Measurements from ENCODE around the gene SHQ1.

SHQ1 gene

DNA sequence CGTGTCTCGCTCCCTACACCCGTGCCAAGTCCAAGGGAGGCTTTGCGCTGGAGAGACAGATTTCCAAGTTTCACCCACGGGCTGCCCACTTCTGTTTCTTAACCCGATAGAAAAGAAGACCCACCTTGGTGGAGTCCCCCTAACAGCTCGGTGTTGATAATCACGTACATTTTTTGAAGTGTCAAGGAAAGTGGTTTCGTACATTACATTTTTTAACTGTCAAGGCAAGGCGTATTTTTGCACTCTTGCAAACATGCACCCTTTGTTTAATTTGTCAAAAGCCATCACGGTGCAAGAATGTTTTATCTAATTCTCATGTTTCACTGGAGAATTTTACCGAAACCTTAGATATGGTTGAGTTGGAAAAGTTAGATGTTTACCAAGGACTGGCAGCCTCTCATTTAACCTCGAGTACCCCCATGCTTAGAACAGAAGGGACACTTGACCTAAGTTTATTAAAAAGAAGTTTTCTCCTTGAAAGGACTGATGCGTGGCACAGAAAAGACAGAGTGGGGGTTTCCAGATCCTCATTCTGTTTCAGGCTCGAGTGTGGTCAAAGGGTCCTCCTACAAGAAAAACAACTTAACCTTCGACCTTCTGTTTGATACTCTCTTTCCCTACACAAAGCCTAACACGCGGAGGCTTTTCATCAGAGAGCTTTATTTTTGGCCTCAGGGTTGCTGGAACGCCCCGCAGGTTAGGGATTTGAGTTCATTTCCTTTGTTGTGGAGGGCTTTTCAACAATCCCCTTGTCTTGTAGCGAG is 40.5 kb upstream of the SHQ1 start:
- Histone ChIP-seq H3K4me3 (ENCODE audit: low read depth, low read length) (peak overlapping the region; percentile 82), H3K4me1 (ENCODE audit: control insufficient read depth, insufficient read depth, low read length, unreplicated experiment) (peaks cover 41% of the 10 kb centered on the region), H2AFZ (ENCODE audit: low read length, unreplicated experiment) (peak overlapping the region; percentile 20), H3K79me2 (ENCODE audit: control insufficient read depth, insufficient read depth, low read length, unreplicated experiment) (peaks cover 10% of the 10 kb centered on the region), H3K27ac (ENCODE audit: low read depth, low read length) (peak overlapping the region; percentile 5; the same call in 1 of the 2 replicates), H3K27me3 (ENCODE audit: insufficient read depth, low read length) (no peaks in the 10 kb centered on the region), H3K36me3 (ENCODE audit: insufficient read depth, low read length) (no peaks in the 10 kb centered on the region)

DNA sequence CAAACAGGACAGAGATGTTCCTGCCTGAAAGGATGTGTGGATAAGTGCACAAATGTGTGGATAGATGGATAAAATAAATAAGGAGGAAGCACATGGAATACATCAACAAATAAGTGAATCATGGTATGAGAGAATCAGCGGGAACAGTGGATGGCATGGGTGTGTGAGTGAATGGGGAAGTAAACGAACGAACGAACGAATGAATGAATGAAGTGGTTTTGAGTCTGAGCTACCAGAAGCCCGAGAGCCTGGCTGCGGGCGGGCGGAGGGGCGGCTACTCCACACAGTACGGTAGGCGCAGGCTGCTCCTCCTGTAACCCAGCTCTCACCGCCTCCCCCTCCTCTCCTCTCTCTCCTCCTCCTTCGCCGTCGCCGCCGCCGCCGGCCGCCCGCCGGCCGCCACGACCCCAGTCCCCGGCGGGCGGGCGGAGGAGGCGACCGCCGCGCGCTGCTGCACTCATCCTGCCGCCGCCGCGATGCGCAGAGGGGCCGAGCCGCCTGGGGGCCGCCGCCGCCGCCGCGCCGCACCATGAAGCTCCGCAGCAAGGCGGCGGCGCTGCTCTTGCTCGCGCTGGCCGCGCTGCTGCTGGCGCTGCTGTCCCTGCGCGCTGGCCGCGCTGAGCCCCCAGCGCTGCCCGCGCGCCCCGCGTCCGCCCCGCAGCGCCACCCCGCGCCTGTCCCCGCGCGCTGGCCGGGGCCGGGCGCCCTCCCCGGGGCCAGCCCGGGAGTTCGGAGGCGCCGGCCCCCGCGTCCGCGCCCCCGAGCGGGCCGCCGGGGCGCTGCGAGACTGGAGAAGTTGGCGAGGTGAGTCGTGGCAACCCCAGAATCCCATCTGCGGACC is 39.7 kb upstream of the SHQ1 start, which contains the start of gene GXYLT2:
TSS of gene GXYLT2 (plus strand) at position 342 of the 841 bp plus-strand sequence. CDS start at position 530, 188 bp downstream.
- Histone ChIP-seq H3K27me3 (ENCODE audit: insufficient read depth, low read length) (no peaks in the 10 kb centered on the region), H2AFZ (ENCODE audit: low read length, unreplicated experiment) (peak within 1 kb of the TSS; percentile 98), H3K4me3 (ENCODE audit: low read depth, low read length) (peak within 1 kb of the TSS; percentile 82), H3K79me2 (ENCODE audit: control insufficient read depth, insufficient read depth, low read length, unreplicated experiment) (peaks cover 10% of the 10 kb centered on the region), H3K4me1 (ENCODE audit: control insufficient read depth, insufficient read depth, low read length, unreplicated experiment) (peaks cover 36% of the 10 kb centered on the region), H3K27ac (ENCODE audit: low read depth, low read length) (peak within 1 kb of the TSS; percentile 31; the same call in 1 of the 2 replicates), H3K36me3 (ENCODE audit: insufficient read depth, low read length) (no peaks in the 10 kb centered on the region)

DNA sequence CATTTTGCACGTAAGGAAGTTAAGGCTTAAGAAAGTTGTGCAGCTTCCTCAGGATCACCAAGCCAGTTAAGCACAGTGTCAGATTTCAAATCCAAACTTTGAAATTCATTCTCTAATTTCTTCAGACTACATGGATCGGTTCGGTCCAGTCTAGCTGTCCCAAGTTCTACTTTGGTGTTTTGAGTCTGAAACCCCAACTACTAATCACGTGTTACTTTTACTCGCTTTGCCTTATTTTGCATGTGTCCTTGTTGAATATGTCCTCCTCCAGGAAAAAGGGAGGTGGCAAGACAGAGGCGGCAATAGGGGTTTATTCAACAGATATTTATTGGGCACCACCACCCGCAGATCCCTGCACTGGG is 39.1 kb upstream of the SHQ1 start:
- Histone ChIP-seq H3K27me3 (ENCODE audit: insufficient read depth, low read length) (no peaks in the 10 kb centered on the region), H3K4me1 (ENCODE audit: control insufficient read depth, insufficient read depth, low read length, unreplicated experiment) (peaks cover 30% of the 10 kb centered on the region), H3K27ac (ENCODE audit: low read depth, low read length) (peak overlapping the region; percentile 31; the same call in 1 of the 2 replicates), H2AFZ (ENCODE audit: low read length, unreplicated experiment) (peak overlapping the region; percentile 98), H3K36me3 (ENCODE audit: insufficient read depth, low read length) (no peaks in the 10 kb centered on the region), H3K4me3 (ENCODE audit: low read depth, low read length) (peak overlapping the region; percentile 81), H3K79me2 (ENCODE audit: control insufficient read depth, insufficient read depth, low read length, unreplicated experiment) (peaks cover 10% of the 10 kb centered on the region)

DNA sequence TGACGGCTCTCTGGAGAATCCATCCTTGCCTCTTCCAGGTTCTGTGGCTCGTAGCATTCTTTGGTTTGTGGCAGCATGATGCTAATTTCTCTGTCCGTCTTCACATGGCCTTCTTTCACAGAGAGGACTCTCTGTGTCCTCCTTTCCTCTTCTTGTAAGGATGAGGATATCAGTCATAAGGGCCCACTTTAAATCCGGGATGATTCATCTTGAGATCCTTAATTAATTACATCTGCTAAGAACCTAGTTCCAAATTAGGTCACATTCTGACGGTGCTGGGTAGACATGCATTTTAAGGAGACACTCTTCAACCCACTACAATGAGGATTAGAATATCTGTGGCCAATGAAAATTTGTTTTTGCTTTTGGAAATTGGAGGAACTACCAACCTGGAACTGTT is 23.9 kb upstream of the SHQ1 start:
- H3K4me1 ChIP-seq (ENCODE audit: control insufficient read depth, insufficient read depth, low read length, unreplicated experiment), result peaks cover 9% of the 10 kb centered on the region
- H3K27ac ChIP-seq (ENCODE audit: low read depth, low read length), result no peak overlapping the region
- H3K36me3 ChIP-seq (ENCODE audit: insufficient read depth, low read length), result no peaks in the 10 kb centered on the region
- H3K79me2 ChIP-seq (ENCODE audit: control insufficient read depth, insufficient read depth, low read length, unreplicated experiment), result no peaks in the 10 kb centered on the region
- H3K27me3 ChIP-seq (ENCODE audit: insufficient read depth, low read length), result no peaks in the 10 kb centered on the region
- peak overlapping the region; percentile 92 for H2AFZ ChIP-seq (ENCODE audit: low read length, unreplicated experiment)
- no peak overlapping the region for H3K4me3 ChIP-seq (ENCODE audit: low read depth, low read length)

DNA sequence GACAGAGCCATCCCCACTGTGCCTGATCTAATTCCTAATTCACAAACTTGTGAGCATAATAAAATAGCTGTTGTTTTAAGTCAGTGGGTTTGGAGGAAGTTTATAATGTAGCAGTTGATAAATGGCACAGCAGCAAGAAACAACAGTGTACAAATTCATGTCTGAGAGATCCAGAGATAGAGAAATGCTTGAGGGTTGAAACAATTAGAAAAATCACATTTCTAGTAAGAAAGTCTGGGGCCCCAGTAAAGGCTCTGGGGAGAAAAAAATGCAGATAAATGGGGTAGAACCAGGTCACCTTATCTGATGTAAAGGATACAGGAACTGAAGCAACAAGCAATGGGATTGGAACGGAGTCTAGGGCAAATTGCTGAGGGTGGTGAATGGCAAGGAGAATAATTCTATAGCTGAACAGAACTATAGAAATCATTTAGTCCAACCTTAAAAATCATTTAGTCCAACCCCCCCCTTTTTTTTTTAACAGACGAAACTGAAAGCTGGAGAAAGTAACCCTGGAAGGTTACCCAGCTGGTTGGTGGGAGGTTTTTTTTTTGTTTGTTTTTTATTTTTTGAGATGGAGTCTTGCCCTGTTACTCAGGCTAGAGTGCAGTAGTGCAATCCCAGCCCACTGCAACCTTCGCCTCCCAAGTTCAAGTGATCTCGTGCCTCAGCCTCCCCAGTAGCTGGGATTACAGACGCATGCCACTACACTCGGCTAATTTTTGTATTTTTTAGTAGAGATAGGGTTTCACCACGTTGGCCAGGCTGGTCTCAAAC is 14.3 kb upstream of the SHQ1 start:
- Histone ChIP-seq H3K27me3 (ENCODE audit: insufficient read depth, low read length) (no peaks in the 10 kb centered on the region), H2AFZ (ENCODE audit: low read length, unreplicated experiment) (no peak overlapping the region), H3K4me1 (ENCODE audit: control insufficient read depth, insufficient read depth, low read length, unreplicated experiment) (no peaks in the 10 kb centered on the region), H3K4me3 (ENCODE audit: low read depth, low read length) (no peak overlapping the region), H3K36me3 (ENCODE audit: insufficient read depth, low read length) (no peaks in the 10 kb centered on the region), H3K79me2 (ENCODE audit: control insufficient read depth, insufficient read depth, low read length, unreplicated experiment) (no peaks in the 10 kb centered on the region), H3K27ac (ENCODE audit: low read depth, low read length) (no peak overlapping the region)

DNA sequence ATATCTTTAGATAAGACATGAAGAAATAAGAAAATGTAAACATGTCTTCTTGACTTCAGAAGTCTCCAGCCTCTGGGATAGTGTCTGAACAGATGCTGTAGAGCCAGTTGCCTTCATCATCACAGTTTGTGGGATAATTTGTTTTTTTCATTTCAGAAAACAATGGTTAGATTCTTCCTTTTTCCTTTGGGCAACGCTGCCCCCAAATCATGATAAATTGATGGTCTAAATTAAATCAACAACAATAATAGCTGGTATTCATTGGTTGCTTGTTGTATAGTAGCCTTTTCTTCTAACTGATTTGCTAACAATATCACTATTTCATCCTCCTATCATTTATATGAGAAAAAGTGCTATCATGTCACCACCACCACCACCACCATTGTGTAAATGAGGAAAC is 12.6 kb upstream of the SHQ1 start:
- H2AFZ ChIP-seq (ENCODE audit: low read length, unreplicated experiment), result no peak overlapping the region
- H3K36me3 ChIP-seq (ENCODE audit: insufficient read depth, low read length), result no peaks in the 10 kb centered on the region
- H3K79me2 ChIP-seq (ENCODE audit: control insufficient read depth, insufficient read depth, low read length, unreplicated experiment), result no peaks in the 10 kb centered on the region
- H3K27ac ChIP-seq (ENCODE audit: low read depth, low read length), result no peak overlapping the region
- no peaks in the 10 kb centered on the region for H3K27me3 ChIP-seq (ENCODE audit: insufficient read depth, low read length)
- H3K4me1 ChIP-seq (ENCODE audit: control insufficient read depth, insufficient read depth, low read length, unreplicated experiment), result no peaks in the 10 kb centered on the region
- H3K4me3 ChIP-seq (ENCODE audit: low read depth, low read length), result no peak overlapping the region

DNA sequence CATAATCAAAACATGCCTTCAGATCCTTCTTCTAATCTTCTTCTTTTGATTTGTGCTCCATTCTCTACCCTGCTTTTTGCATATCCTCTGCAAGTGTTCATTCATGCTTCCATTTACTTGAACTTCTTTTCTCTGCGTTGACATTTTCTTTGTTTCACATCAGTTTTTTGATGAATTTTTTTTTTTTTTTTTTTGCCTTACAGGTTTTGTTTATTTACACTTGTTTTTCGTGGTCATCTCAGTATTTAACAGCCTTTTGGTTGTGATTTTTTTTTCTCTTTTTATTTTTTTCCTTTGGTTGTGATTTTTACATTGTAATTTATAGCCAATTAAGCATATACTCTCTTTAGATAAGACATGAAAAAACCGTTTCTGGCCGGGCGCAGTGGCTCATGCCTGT is 11.8 kb upstream of the SHQ1 start:
- Histone ChIP-seq H2AFZ (ENCODE audit: low read length, unreplicated experiment) (no peak overlapping the region), H3K36me3 (ENCODE audit: insufficient read depth, low read length) (no peaks in the 10 kb centered on the region), H3K27me3 (ENCODE audit: insufficient read depth, low read length) (no peaks in the 10 kb centered on the region), H3K4me1 (ENCODE audit: control insufficient read depth, insufficient read depth, low read length, unreplicated experiment) (no peaks in the 10 kb centered on the region), H3K27ac (ENCODE audit: low read depth, low read length) (no peak overlapping the region), H3K79me2 (ENCODE audit: control insufficient read depth, insufficient read depth, low read length, unreplicated experiment) (no peaks in the 10 kb centered on the region), H3K4me3 (ENCODE audit: low read depth, low read length) (no peak overlapping the region)

DNA sequence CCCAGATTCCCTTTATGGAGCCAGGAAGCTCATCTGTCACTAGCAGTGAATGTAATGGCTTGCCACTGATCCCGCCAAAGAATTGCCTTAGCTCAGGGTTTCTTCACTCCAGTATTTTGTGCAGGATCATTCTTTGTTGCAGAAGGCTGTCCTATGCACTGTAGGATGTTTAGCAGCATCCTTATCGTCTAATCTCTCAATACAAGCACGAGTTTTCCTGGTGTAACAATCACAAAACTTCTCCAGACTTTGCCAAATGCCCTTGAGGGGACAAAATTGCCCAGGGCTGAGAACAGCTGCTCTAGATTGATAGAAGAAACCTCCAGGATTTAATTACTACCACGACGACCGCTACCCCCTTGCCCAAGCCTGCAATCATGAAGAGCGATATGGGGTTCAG is 6.8 kb upstream of the SHQ1 start:
- no peak overlapping the region for H2AFZ ChIP-seq (ENCODE audit: low read length, unreplicated experiment)
- H3K79me2 ChIP-seq (ENCODE audit: control insufficient read depth, insufficient read depth, low read length, unreplicated experiment), result no peaks in the 10 kb centered on the region
- peaks cover 6% of the 10 kb centered on the region; the same call in 1 of the 2 replicates for H3K27me3 ChIP-seq (ENCODE audit: insufficient read depth, low read length)
- H3K4me1 ChIP-seq (ENCODE audit: control insufficient read depth, insufficient read depth, low read length, unreplicated experiment), result peaks cover 4% of the 10 kb centered on the region
- no peaks in the 10 kb centered on the region for H3K36me3 ChIP-seq (ENCODE audit: insufficient read depth, low read length)
- no peak overlapping the region for H3K27ac ChIP-seq (ENCODE audit: low read depth, low read length)
- H3K4me3 ChIP-seq (ENCODE audit: low read depth, low read length), result no peak overlapping the region

DNA sequence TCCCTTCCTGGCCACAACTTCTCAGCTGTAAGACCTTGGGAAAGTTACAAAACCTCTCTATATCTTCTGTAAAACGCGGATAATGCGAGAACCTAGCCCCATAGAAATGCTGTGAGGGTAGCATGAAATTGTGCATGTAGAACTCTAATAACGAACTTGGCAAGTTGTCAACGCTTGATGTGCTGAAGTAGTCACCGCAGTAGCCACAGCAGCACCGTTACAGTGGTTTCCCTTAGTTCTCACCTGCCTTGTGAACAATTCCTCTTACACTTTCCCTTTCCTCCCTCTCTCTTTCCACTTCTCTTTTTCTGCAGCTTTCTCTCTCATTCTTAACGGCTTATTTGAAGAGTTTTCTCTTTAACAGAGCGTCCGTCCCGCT is 447 bp upstream of the SHQ1 start:
- Histone ChIP-seq H3K4me1 (ENCODE audit: control insufficient read depth, insufficient read depth, low read length, unreplicated experiment) (peaks cover 38% of the 10 kb centered on the region), H3K27me3 (ENCODE audit: insufficient read depth, low read length) (no peaks in the 10 kb centered on the region), H2AFZ (ENCODE audit: low read length, unreplicated experiment) (peak overlapping the region; percentile 93), H3K79me2 (ENCODE audit: control insufficient read depth, insufficient read depth, low read length, unreplicated experiment) (peaks cover 36% of the 10 kb centered on the region), H3K36me3 (ENCODE audit: insufficient read depth, low read length) (no peaks in the 10 kb centered on the region), H3K4me3 (ENCODE audit: low read depth, low read length) (peak overlapping the region; percentile 80), H3K27ac (ENCODE audit: low read depth, low read length) (no peak overlapping the region)

DNA sequence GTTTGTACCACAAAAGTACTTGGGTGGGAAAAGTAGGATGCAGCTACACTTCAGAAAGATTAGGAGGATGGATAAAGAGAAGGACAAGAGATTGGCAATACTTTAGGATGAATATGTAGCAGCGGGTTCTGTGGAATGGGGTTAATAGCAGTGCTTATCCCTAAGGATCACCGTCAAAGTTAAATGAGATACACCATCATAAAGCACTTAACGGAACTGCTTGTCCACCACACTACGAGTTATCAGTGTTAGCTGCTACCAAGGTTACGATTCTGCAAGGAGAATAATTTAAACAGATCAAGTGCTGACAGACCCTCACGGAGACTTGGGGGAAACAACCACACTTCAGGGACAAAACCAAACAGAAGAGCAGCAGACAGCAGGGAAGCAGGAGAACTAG is 963 bp downstream of the SHQ1 start:
- H2AFZ ChIP-seq (ENCODE audit: low read length, unreplicated experiment), result peak overlapping the region; percentile 30
- peaks cover 38% of the 10 kb centered on the region for H3K79me2 ChIP-seq (ENCODE audit: control insufficient read depth, insufficient read depth, low read length, unreplicated experiment)
- H3K27me3 ChIP-seq (ENCODE audit: insufficient read depth, low read length), result no peaks in the 10 kb centered on the region
- H3K4me3 ChIP-seq (ENCODE audit: low read depth, low read length), result peak overlapping the region; percentile 80
- H3K27ac ChIP-seq (ENCODE audit: low read depth, low read length), result peak overlapping the region; percentile 23; the same call in 1 of the 2 replicates
- no peaks in the 10 kb centered on the region for H3K36me3 ChIP-seq (ENCODE audit: insufficient read depth, low read length)
- H3K4me1 ChIP-seq (ENCODE audit: control insufficient read depth, insufficient read depth, low read length, unreplicated experiment), result peaks cover 38% of the 10 kb centered on the region

Data from ACC112 (cell line).